ENCODE data around the gene GPI. TPM values are rescaled to one million over a fixed set of nuclear protein-coding genes. Genes with fewer than 3 reads are reported as not detected.

GPI gene
- total and polyA plus RNA-seq, 2 of the 8 experiments (the other 6 are each of a cell fraction or from before 2014, with no cell fraction given) = 171 to 360 TPM

DNA sequence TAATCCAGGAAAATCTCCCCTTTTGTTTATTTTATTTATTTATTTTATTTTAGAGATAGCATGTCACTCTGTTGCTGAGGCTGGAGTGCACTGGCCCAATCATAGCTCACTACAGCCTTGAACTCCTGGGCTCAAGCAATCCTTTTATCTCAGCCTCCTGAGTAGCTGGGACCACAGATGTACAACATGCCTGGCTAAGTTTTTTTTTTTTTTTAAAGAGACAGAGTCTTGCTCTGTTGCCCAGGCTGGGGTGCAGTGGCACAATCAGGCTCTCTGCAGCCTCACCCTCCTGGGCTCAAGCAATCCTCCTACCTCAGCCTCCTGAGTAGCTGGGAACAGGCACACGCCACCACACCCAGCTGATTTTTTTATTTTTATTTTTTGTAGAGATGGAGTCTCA, 32.9 kb downstream of the GPI start:
- Histone ChIP-seq H4K20me1 (replicated peaks in 1 of 2; ENCODE audit: control insufficient read depth in 1 of 2, insufficient read depth in 2 of 2, low read length in 2 of 2) (peaks cover 2 to 6% of the 10 kb centered on the region in 2 experiments), H3K4me2 (ENCODE audit: insufficient read depth in 1 of 2, low read depth in 2 of 2, low read length in 2 of 2) (no peak overlapping the region), H2BK5ac (ENCODE audit: low read depth, low read length) (no peak overlapping the region), H3K79me1 (ENCODE audit: low read depth, low read length) (peaks cover 2% of the 10 kb centered on the region; the same call in 1 of the 2 replicates), H4K5ac (ENCODE audit: insufficient read length, low read depth, low read length) (no peak overlapping the region), H3K9me3 (ENCODE audit: insufficient read depth in 2 of 2, low read depth in 1 of 2, low read length in 1 of 2) (no peaks in the 10 kb centered on the region), H3K4ac (replicated peaks; ENCODE audit: insufficient read length, low read depth, low read length) (no peak overlapping the region), H2BK20ac (ENCODE audit: low read length) (no peak overlapping the region), H3K23me2 (ENCODE audit: low read depth, low read length) (no peaks in the 10 kb centered on the region), H3K4me3 (ENCODE audit: extremely low read depth in 1 of 4, insufficient read depth in 2 of 4, low read depth in 3 of 4, low read length in 4 of 4) (no peak overlapping the region), H2BK12ac (ENCODE audit: low read depth, low read length) (no peak overlapping the region), H2BK120ac (replicated peaks; ENCODE audit: low read depth, low read length) (no peak overlapping the region), H3K27ac (ENCODE audit: low read depth, low read length) (no peak overlapping the region), H2AK5ac (ENCODE audit: low read depth, low read length) (no peak overlapping the region), H3K9ac (replicated peaks in 1 of 4; ENCODE audit: extremely low read depth in 1 of 4, low read depth in 3 of 4, low read length in 3 of 4) (no peak overlapping the region), H3K14ac (ENCODE audit: insufficient read length) (no peak overlapping the region), H4K8ac (ENCODE audit: extremely low read depth, insufficient read depth, low read length) (no peak overlapping the region), H3K23ac (ENCODE audit: insufficient read length) (no peak overlapping the region), H2BK15ac (ENCODE audit: low read length) (no peak overlapping the region), H3K18ac (ENCODE audit: extremely low read depth, low read length) (no peak overlapping the region), H2AFZ (ENCODE audit: low read length) (no peak overlapping the region), H3K4me1 (replicated peaks in 1 of 4; ENCODE audit: control insufficient read depth in 3 of 4, insufficient read depth in 4 of 4, low read length in 3 of 4) (no peaks in the 10 kb centered on the region), H4K91ac (replicated peaks; ENCODE audit: insufficient read length, low read length) (no peak overlapping the region), H3K79me2 (ENCODE audit: control insufficient read depth in 1 of 2, insufficient read depth in 2 of 2, low read length in 2 of 2) (no peaks in the 10 kb centered on the region), H3K27me3 (replicated peaks in 1 of 4; ENCODE audit: control insufficient read depth in 3 of 4, extremely low read depth in 1 of 4, insufficient read depth in 3 of 4, low read length in 3 of 4) (no peaks in the 10 kb centered on the region), H3K56ac (replicated peaks; ENCODE audit: insufficient read length, low read depth, low read length) (no peak overlapping the region), H3K36me3 (ENCODE audit: control insufficient read depth in 2 of 4, insufficient read depth in 4 of 4, low read length in 3 of 4) (peaks cover 26 to 55% (median 45%) of the 10 kb centered on the region in 4 experiments)
- WGBS, 2 experiments (ENCODE audit: extremely low coverage in 1 of 2, insufficient coverage in 1 of 2, insufficient read length in 1 of 2, insufficient replicate concordance in 2 of 2, low coverage in 1 of 2, low lambda C conversion rate in 2 of 2, missing lambda C conversion rate in 1 of 2) = 71% methylated on average over 1 of the region's 1 CpG; no CpG with 5 or more reads in 1 of the 2 experiments
- FAIRE-seq (no peak), DNase-seq (ENCODE audit: low read depth in 1 of 2, low spot score in 2 of 2) (no peak)
- CTCF ChIA-PET (ENCODE audit: partially characterized antibody) = interaction anchor here (0.7 to 0.8 kb wide), 2 partner anchors 10 to 32 kb away, joined by 3 read pairs; no protein-coding TSS in a partner anchor
- POLR2A ChIA-PET (ENCODE audit: partially characterized antibody) = interaction anchor here (1.3 to 1.6 kb wide), 3 partner anchors 13 to 19 kb away, joined by 3 to 5 read pairs (median 4); no protein-coding TSS in a partner anchor
- TF ChIP-seq ZNF274 (IDR thresholded peaks at IDR 0.05; ENCODE audit: borderline replicate concordance, extremely low read depth, low read length) (no peak), TBP (IDR thresholded peaks at IDR 0.05; ENCODE audit: low read depth, low read length) (no peak), KDM5A (IDR thresholded peaks at IDR 0.05; ENCODE audit: low read length) (no peak), NANOG (IDR thresholded peaks at IDR 0.05; ENCODE audit: insufficient read depth, low read depth, low read length, poor library complexity, severe bottlenecking) (no peak), BCL11A (IDR thresholded peaks at IDR 0.05; ENCODE audit: low read depth in 2 of 2, low read length in 2 of 2) (no peak), CBX8 (IDR thresholded peaks at IDR 0.05; ENCODE audit: borderline replicate concordance, low read depth, low read length) (no peak), KDM1A (IDR thresholded peaks at IDR 0.05; ENCODE audit: borderline replicate concordance, low read length) (no peak), NRF1 (IDR thresholded peaks at IDR 0.05; ENCODE audit: low read depth, low read length) (no peak), SIN3A (conservative IDR thresholded peaks at IDR 0.05 in 1 of 2, IDR thresholded peaks at IDR 0.05 in 1 of 2; ENCODE audit: low read depth in 1 of 2, low read length in 2 of 2) (no peak), RFX5 (IDR thresholded peaks at IDR 0.05; ENCODE audit: borderline replicate concordance, low read depth, low read length) (no peak), GABPA (IDR thresholded peaks at IDR 0.05; ENCODE audit: borderline replicate concordance, insufficient read depth, low read length) (no peak), TCF12 (IDR thresholded peaks at IDR 0.05; ENCODE audit: low read depth, low read length) (no peak)
- TF ChIP-seq, protein P1, sequence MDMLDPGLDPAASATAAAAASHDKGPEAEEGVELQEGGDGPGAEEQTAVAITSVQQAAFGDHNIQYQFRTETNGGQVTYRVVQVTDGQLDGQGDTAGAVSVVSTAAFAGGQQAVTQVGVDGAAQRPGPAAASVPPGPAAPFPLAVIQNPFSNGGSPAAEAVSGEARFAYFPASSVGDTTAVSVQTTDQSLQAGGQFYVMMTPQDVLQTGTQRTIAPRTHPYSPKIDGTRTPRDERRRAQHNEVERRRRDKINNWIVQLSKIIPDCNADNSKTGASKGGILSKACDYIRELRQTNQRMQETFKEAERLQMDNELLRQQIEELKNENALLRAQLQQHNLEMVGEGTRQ (IDR thresholded peaks at IDR 0.05; ENCODE audit: low read length) = no peak
